ENCODE results near the gene TATDN2. TPM values are rescaled to one million over a fixed set of nuclear protein-coding genes. Genes with fewer than 3 reads are reported as not detected.

The TATDN2 gene
- total and polyA plus RNA-seq, 9 of the 15 experiments (the other 6 are each of a cell fraction or from before 2014, with no cell fraction given), result 5.2 to 44.7 (median 25.8) TPM

GRCh38 chr3:10248184-10248983 is at the start of gene TATDN2 (continued):
- no peak for TF ChIP-seq NFRKB (IDR thresholded peaks at IDR 0.05; ENCODE audit: low read depth)
- TF ChIP-seq ZNF764 (CRISPR knock-in tag; IDR thresholded peaks at IDR 0.05; ENCODE audit: low read depth), result no peak
- no peak; a peak in 1 of 4 replicates for TF ChIP-seq TEAD1 (CRISPR knock-in tag; IDR thresholded peaks at IDR 0.05)
- peak; percentile 38; the same call in 1 of the 2 replicates for TF ChIP-seq ZNF263 (CRISPR knock-in tag; IDR thresholded peaks at IDR 0.05; ENCODE audit: borderline replicate concordance)
- no peak; the same call in 1 of the 2 replicates for TF ChIP-seq ZNF212 (CRISPR knock-in tag; IDR thresholded peaks at IDR 0.05)
- no peak for TF ChIP-seq HSF4 (CRISPR knock-in tag; IDR thresholded peaks at IDR 0.05; ENCODE audit: borderline replicate concordance)
- no peak for TF ChIP-seq SAFB (IDR thresholded peaks at IDR 0.05; ENCODE audit: borderline replicate concordance, low read depth, low read length)
- no peak for TF ChIP-seq ZNF436 (CRISPR knock-in tag; IDR thresholded peaks at IDR 0.05)
- TF ChIP-seq SUPT5H (IDR thresholded peaks at IDR 0.05), result peak; percentile 56; the same call in 1 of the 2 replicates
- no peak for TF ChIP-seq ZNF140 (CRISPR knock-in tag; IDR thresholded peaks at IDR 0.05)
- no peak for TF ChIP-seq KDM2B (CRISPR knock-in tag; IDR thresholded peaks at IDR 0.05)
- no peak for TF ChIP-seq E2F8 (IDR thresholded peaks at IDR 0.05; ENCODE audit: low read depth, partially characterized antibody)
- 0 out of 4 replicates have a peak, but pooled peaks of 1 of the 2 experiments have one; percentile 9 for TF ChIP-seq ZMIZ1 (IDR thresholded peaks at IDR 0.05; ENCODE audit: low read depth in 2 of 2, low read length in 2 of 2)
- TF ChIP-seq ZNF217 (CRISPR knock-in tag; IDR thresholded peaks at IDR 0.05), result no peak
- no peak for TF ChIP-seq CHAMP1 (IDR thresholded peaks at IDR 0.05)
- TF ChIP-seq MYBL2 (IDR thresholded peaks at IDR 0.05; ENCODE audit: low read depth), result no peak
- TF ChIP-seq MYBL2 (CRISPR knock-in tag; IDR thresholded peaks at IDR 0.05; ENCODE audit: borderline replicate concordance), result no peak
- no peak for TF ChIP-seq ZNF282 (CRISPR knock-in tag; IDR thresholded peaks at IDR 0.05)
- no peak for TF ChIP-seq ZNF324 (CRISPR knock-in tag; IDR thresholded peaks at IDR 0.05)

Measured in K562 (cell line).